DND-41 (cell line): Measurements from ENCODE around the gene NKPD1.

Experiments
- ATAC-seq: fragments of 200-7000 bp; cut with Tn5 transposase; 3 replicates; pipeline ENCODE4 v1.9.1; 2021; ENCODE audit warnings: low read depth; ENCODE audit not compliant: insufficient read depth
- DNase-seq: peaks from one replicate; pipeline ENCODE4 v3.0.0-alpha.2; 2020
- H2AFZ ChIP-seq: 2 replicates; pipeline ENCODE4 v1.6.0; 2012; ENCODE audit warnings: low read depth, low read length
- H3K27ac ChIP-seq: 2 replicates; pipeline ENCODE4 v1.5.1; 2012; ENCODE audit warnings: low read length, inconsistent platforms
- H3K27me3 ChIP-seq: fragments of 200-600 bp; sonication (generic); 2 replicates; pipeline ENCODE4 v1.6.0; 2012; ENCODE audit warnings: low read length, mild to moderate bottlenecking, inconsistent platforms; ENCODE audit not compliant: insufficient read depth, poor library complexity
- H3K36me3 ChIP-seq: 2 replicates; pipeline ENCODE4 v1.5.1; 2012; ENCODE audit warnings: low read length, inconsistent platforms; ENCODE audit not compliant: insufficient read depth
- H3K4me1 ChIP-seq: 2 replicates; pipeline ENCODE4 v1.5.1; 2012; ENCODE audit warnings: mild to moderate bottlenecking, low read length; ENCODE audit not compliant: insufficient read depth
- H3K4me2 ChIP-seq: 2 replicates; pipeline ENCODE4 v1.6.0; 2012; ENCODE audit warnings: mild to moderate bottlenecking, moderate library complexity, low read length, inconsistent platforms; ENCODE audit not compliant: insufficient read depth
- H3K4me3 ChIP-seq, 2 experiments: fragments of 200-600 bp in 1 of 2; shearing (Covaris generic) in 1 of 2; 2 replicates each; pipeline ENCODE4 v1.5.1; 2012 to 2016; ENCODE audit warnings: inconsistent platforms in 2 of 2, low read length in 2 of 2, mild to moderate bottlenecking in 2 of 2, low read depth in 1 of 2, moderate library complexity in 1 of 2
- H3K79me2 ChIP-seq: 2 replicates; pipeline ENCODE4 v1.6.0; 2012; ENCODE audit warnings: low read length, inconsistent platforms; ENCODE audit not compliant: insufficient read depth
- H3K9ac ChIP-seq: 2 replicates; pipeline ENCODE4 v1.6.0; 2012; ENCODE audit warnings: low read depth, mild to moderate bottlenecking, inconsistent platforms, low read length, moderate library complexity
- H3K9me3 ChIP-seq: 2 replicates; pipeline ENCODE4 v1.5.1; 2012; ENCODE audit warnings: low read length, moderate library complexity, mild to moderate bottlenecking, inconsistent platforms; ENCODE audit not compliant: insufficient read depth, severe bottlenecking
- H4K20me1 ChIP-seq: 2 replicates; pipeline ENCODE4 v1.6.0; 2012; ENCODE audit warnings: low read length; ENCODE audit not compliant: insufficient read depth
- EZH2 ChIP-seq: IDR thresholded peaks from 3 replicates; pipeline ENCODE4 v1.6.1; 2012; ENCODE audit warnings: borderline replicate concordance, low read depth, mild to moderate bottlenecking, moderate library complexity, low read length, inconsistent platforms; ENCODE audit not compliant: severe bottlenecking
- TF ChIP-seq, protein P1 (sequence below): IDR thresholded peaks from 2 replicates; pipeline ENCODE4 v1.5.1; 2012; ENCODE audit warnings: borderline replicate concordance, low read length, moderate library complexity, mild to moderate bottlenecking; ENCODE audit not compliant: poor library complexity, severe bottlenecking; ENCODE audit errors: extremely low read depth

The NKPD1 gene

DNA sequence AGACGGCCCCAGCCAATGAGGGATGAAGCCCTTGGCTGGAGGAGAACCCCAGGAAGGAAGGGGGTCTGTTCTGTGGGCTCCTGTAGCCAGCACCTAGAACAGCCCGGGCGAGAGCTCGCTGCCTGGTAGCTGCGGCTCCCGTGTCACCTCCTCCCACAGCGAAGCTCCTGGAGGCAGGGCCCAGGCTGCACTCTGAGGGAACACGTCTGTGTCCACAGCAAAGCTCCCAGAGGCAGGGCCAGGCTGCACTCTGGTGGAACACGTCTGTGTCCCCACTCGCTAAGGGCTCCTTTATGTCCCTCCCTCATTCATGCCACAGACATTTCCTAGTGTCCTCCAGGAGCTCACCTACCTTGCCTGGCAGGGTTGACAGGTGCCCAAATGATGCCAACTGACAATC is 8.8 kb upstream of the NKPD1 start:
- no peak for ATAC-seq
- no peak for DNase-seq
- H3K79me2 ChIP-seq, result no peaks in the 10 kb centered on the region
- H3K4me2 ChIP-seq, result no peak overlapping the region
- peaks cover 5% of the 10 kb centered on the region for H3K4me1 ChIP-seq
- no peak overlapping the region for H3K9ac ChIP-seq
- no peak overlapping the region for H3K27ac ChIP-seq
- H3K27me3 ChIP-seq, result no peaks in the 10 kb centered on the region
- H3K36me3 ChIP-seq, result no peaks in the 10 kb centered on the region
- TF ChIP-seq, protein P1, sequence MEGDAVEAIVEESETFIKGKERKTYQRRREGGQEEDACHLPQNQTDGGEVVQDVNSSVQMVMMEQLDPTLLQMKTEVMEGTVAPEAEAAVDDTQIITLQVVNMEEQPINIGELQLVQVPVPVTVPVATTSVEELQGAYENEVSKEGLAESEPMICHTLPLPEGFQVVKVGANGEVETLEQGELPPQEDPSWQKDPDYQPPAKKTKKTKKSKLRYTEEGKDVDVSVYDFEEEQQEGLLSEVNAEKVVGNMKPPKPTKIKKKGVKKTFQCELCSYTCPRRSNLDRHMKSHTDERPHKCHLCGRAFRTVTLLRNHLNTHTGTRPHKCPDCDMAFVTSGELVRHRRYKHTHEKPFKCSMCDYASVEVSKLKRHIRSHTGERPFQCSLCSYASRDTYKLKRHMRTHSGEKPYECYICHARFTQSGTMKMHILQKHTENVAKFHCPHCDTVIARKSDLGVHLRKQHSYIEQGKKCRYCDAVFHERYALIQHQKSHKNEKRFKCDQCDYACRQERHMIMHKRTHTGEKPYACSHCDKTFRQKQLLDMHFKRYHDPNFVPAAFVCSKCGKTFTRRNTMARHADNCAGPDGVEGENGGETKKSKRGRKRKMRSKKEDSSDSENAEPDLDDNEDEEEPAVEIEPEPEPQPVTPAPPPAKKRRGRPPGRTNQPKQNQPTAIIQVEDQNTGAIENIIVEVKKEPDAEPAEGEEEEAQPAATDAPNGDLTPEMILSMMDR, result no peak
- TF ChIP-seq EZH2, result no peak
- H4K20me1 ChIP-seq, result peaks cover 15% of the 10 kb centered on the region
- no peaks in the 10 kb centered on the region for H3K9me3 ChIP-seq
- no peak overlapping the region for H2AFZ ChIP-seq
- H3K4me3 ChIP-seq, result no peak overlapping the region

DNA sequence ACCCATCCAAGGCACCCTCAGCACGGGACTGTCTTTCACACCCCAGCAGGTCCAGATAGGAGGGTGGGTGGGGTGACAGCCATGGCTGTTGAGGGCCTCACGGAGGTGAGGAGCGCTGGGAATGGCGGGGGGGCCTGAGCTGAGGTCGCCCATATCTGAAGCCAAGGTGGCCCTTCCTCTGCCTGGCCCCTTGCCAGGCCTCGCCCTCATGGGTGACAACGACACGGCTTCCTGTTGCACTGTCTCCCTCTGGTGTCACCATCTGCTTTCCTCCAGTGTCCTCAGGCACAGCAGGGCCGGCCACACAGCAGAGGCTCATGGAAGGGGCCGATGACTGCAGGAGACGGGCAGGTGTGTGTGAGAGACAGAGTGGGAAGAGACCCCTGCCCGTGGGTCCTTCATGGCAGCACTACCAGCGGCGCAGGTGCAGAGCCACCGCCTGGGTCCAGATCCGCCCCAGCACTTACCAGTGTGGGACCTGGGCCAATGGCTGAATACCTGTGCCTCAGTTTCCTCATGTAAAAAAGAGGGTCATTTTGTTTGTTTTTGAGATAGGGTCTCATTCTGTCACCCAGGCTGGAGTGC is 8.1 kb upstream of the NKPD1 start:
- Histone ChIP-seq H3K36me3 (no peaks in the 10 kb centered on the region), H3K27ac (no peak overlapping the region), H4K20me1 (peaks cover 19% of the 10 kb centered on the region), H3K9ac (no peak overlapping the region), H3K4me2 (no peak overlapping the region), H3K4me3 (no peak overlapping the region), H2AFZ (no peak overlapping the region), H3K4me1 (peaks cover 5% of the 10 kb centered on the region), H3K79me2 (no peaks in the 10 kb centered on the region), H3K27me3 (no peaks in the 10 kb centered on the region), H3K9me3 (no peaks in the 10 kb centered on the region)
- TF ChIP-seq, protein P1, result no peak
- no peak for TF ChIP-seq EZH2
- ATAC-seq (no peak), DNase-seq (no peak)

DNA sequence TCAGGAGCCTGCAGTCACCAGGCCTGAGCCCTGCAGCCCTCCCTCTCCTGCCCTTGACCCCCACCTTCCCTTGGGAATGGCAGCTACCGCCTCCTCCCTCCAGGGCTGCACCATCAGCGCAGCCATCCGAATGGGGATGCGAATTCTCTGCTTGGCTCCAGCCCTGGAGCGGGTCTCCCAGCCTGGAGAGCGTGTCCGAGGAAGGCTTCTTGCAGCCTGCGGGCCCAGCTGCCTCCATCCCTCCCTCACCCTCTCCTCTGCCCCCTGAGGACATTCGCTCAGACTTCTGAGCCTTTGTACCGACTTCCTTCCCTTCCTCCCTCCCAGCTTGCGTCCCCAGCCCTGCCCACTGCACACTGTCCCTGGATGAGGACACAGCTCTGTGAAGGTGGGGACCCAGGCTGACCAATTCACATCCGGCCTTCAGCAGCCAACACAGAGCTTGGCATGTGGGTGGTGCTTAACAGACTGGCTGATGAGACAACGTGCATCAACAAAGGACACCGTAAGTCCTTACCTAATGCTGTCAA is 6.0 kb upstream of the NKPD1 start:
- Histone ChIP-seq H4K20me1 (peaks cover 20% of the 10 kb centered on the region), H3K79me2 (no peaks in the 10 kb centered on the region), H3K27ac (no peak overlapping the region), H3K36me3 (no peaks in the 10 kb centered on the region), H3K4me3 (no peak overlapping the region), H3K9me3 (no peaks in the 10 kb centered on the region), H3K4me1 (peaks cover 5% of the 10 kb centered on the region), H3K4me2 (no peak overlapping the region), H3K27me3 (no peaks in the 10 kb centered on the region), H3K9ac (no peak overlapping the region), H2AFZ (no peak overlapping the region)
- TF ChIP-seq EZH2, result no peak
- TF ChIP-seq, protein P1, result no peak
- ATAC-seq (no peak), DNase-seq (no peak)
